ENCODE data around the gene VAMP2.

The VAMP2 gene

DNA sequence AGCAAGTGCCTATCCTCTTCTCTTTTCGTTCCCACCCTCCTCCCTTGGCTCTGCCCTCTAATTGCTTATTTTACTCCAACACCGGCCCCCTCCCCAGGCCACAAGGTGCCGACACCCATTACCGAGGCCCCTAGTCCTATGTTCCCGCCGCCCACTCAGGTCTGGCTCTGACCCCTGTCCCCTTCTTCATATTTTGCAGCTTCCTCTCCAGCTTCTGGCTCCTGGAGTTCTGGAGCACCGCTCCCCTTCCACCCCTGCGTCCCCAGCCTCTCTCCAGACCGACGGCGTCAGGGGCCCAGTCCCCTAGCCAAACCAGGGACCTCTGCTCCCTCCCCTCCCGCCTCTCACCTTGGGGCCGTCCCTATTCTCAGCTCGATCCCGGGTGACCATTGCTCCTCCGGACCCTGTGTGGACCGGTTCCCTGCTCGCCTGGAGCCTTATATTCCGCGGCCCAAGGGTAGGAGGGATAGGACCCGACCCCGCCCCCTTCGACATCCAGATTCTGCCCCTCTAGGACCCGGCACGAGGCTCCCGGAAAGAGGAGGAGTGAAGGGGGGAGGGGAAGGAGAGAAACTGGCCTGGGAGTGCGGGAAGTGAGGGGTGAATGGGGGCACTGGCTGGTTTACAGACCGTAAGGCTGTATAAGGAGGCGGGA lies 38.9 kb downstream of the VAMP2 start, which contains the start of gene HES7:
Gene HES7, minus strand, starts transcription at position 412 of the 655 bp plus-strand sequence. Its CDS starts 22 bp downstream, at position 390.
- H3K27ac Mint-ChIP-seq, result peak within 1 kb of the TSS; percentile 76
- H3K4me1 Mint-ChIP-seq, result peaks cover 74% of the 10 kb centered on the region
- no peaks in the 10 kb centered on the region for H3K9me3 Mint-ChIP-seq
- peaks cover 5% of the 10 kb centered on the region for H3K36me3 Mint-ChIP-seq
- DNase-seq, result peak; percentile 36
- H3K4me3 Mint-ChIP-seq, result peak within 1 kb of the TSS; percentile 93
- CTCF ChIA-PET, result interaction anchor here (0.8 to 2.1 kb wide), 8 partner anchors 11 to 438 kb away, joined by 3 to 11 read pairs (median 4); no protein-coding TSS in a partner anchor
- H3K27me3 Mint-ChIP-seq, result peaks cover 83% of the 10 kb centered on the region

- no peak overlapping the region for H3K27ac Mint-ChIP-seq
- H3K4me3 Mint-ChIP-seq, result peak overlapping the region; percentile 78
- peak; percentile 60 for DNase-seq
- CTCF ChIA-PET, result interaction anchor here (1.0 to 2.1 kb wide), 7 partner anchors 10 to 178 kb away, joined by 3 to 11 read pairs (median 5); no protein-coding TSS in a partner anchor
- H3K9me3 Mint-ChIP-seq, result no peaks in the 10 kb centered on the region
- peaks cover 6% of the 10 kb centered on the region for H3K36me3 Mint-ChIP-seq
- peaks cover 83% of the 10 kb centered on the region for H3K27me3 Mint-ChIP-seq
- H3K4me1 Mint-ChIP-seq, result peaks cover 80% of the 10 kb centered on the region
These were observed 39.6 kb downstream of the VAMP2 start for GRCh38 chr17:8122924-8123694.

GRCh38 chr17:8122422-8122923 lies 40.3 kb downstream of the VAMP2 start:
- peak; percentile 29 for DNase-seq
- no peaks in the 10 kb centered on the region for H3K9me3 Mint-ChIP-seq
- H3K4me3 Mint-ChIP-seq, result peak overlapping the region; percentile 78
- CTCF ChIA-PET, result interaction anchor here (0.5 to 2.1 kb wide), 6 partner anchors 16 to 178 kb away, joined by 3 to 11 read pairs (median 4); no protein-coding TSS in a partner anchor
- peaks cover 86% of the 10 kb centered on the region for H3K4me1 Mint-ChIP-seq
- peaks cover 84% of the 10 kb centered on the region for H3K27me3 Mint-ChIP-seq
- no peak overlapping the region for H3K27ac Mint-ChIP-seq
- peaks cover 6% of the 10 kb centered on the region for H3K36me3 Mint-ChIP-seq

DNA sequence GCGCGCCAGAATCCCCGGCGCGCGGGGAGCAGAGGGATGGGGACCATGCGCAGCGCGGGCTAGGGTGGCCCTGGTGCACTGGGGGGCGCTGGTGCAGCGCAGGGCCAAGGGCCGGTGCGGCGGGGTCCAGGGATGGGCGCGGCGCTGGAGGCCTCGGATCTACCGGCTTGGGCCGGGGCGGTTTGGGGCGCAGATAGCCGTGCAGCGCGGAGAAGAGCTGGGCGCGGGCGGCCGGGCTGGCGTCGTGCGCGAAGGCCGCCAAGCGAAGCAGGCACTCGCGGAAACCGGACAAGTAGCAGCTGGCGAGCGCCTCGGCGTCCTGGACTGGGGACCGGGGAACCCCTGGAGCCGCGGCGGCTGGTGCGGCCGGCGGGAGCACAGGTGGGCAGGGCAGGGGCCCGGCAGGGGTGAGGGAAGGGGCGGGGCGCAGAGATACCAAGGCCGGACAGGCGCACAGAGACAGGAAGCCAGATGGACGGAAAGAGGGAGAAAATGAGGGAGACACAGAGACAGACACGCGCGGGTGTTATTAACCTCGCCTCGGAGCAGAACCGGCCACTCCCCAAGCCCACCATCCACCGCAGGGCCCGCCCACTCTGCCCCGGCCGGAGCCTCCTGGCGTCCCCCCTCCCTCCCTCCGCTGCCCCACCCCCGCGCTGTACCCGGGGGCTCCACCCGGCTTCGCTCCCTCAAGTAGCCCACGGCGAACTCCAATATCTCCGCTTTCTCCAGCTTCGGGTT lies 40.9 kb downstream of the VAMP2 start:
- CTCF ChIA-PET, result interaction anchor here (0.5 to 2.1 kb wide), 5 partner anchors 17 to 66 kb away, joined by 3 to 11 read pairs (median 5); no protein-coding TSS in a partner anchor
- peak; percentile 57 for DNase-seq
- H3K4me3 Mint-ChIP-seq, result peak overlapping the region; percentile 78
- H3K27me3 Mint-ChIP-seq, result peaks cover 85% of the 10 kb centered on the region
- no peak overlapping the region for H3K27ac Mint-ChIP-seq
- H3K4me1 Mint-ChIP-seq, result peaks cover 83% of the 10 kb centered on the region
- peaks cover 6% of the 10 kb centered on the region for H3K36me3 Mint-ChIP-seq
- H3K9me3 Mint-ChIP-seq, result no peaks in the 10 kb centered on the region

DNA sequence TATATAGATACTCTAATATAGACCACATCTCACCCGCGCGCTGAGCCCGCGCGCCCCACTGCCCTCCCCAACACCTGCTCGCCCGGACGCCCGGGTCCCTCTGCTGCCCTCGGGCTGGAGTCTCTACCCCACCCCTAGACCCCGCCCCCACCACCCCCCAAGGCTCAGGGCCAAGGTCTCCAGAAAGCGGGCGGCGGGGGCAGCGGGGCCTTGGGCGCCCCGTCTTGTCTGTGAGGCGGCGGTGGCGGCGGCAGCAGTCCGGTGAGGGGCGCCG lies 41.4 kb downstream of the VAMP2 start:
- peaks cover 6% of the 10 kb centered on the region for H3K36me3 Mint-ChIP-seq
- CTCF ChIA-PET, result no interaction called here
- peak overlapping the region; percentile 78 for H3K4me3 Mint-ChIP-seq
- H3K27ac Mint-ChIP-seq, result no peak overlapping the region
- no peak for DNase-seq
- peaks cover 90% of the 10 kb centered on the region for H3K27me3 Mint-ChIP-seq
- H3K9me3 Mint-ChIP-seq, result no peaks in the 10 kb centered on the region
- peaks cover 81% of the 10 kb centered on the region for H3K4me1 Mint-ChIP-seq

DNA sequence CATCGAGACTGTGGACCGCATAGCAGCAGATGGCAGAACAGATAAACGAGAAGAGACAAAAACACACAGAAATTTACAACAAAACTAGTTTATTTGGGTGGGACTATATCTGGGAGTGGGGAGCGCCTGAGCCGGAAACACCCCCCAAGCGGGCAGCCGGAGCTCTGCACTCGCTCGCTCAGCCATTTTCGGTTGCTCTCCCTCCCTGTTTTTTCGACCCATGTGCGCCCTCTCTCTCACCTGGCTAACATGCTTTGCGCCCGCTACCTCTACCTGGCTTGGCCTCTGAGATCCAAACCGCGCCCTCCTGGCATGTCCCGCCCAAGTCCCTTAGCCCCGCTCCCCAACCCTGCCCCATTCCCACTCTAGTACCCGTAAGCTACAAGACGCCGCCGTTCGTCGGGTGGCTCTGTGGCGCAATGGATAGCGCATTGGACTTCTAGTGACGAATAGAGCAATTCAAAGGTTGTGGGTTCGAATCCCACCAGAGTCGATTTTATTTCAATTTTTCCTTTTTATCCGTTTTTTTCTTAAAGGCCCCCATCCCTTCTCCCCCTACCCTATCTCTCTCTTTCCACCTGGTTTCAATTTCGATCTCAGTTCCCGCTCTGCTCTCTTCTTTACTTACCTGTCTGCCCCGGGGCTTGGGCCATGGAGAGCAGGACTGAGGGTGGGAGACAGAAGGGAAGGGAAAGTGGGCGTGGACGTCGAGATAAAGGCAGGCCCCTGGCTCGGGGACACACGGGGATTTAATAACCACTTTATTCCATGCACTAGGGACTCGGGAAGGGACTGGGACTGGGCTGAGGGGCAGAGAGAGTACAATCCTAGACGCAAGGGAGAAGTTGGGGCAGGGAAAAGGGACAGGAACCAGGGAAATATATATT lies 42.0 kb downstream of the VAMP2 start:
- peaks cover 76% of the 10 kb centered on the region for H3K4me1 Mint-ChIP-seq
- peaks cover 91% of the 10 kb centered on the region for H3K27me3 Mint-ChIP-seq

DNA sequence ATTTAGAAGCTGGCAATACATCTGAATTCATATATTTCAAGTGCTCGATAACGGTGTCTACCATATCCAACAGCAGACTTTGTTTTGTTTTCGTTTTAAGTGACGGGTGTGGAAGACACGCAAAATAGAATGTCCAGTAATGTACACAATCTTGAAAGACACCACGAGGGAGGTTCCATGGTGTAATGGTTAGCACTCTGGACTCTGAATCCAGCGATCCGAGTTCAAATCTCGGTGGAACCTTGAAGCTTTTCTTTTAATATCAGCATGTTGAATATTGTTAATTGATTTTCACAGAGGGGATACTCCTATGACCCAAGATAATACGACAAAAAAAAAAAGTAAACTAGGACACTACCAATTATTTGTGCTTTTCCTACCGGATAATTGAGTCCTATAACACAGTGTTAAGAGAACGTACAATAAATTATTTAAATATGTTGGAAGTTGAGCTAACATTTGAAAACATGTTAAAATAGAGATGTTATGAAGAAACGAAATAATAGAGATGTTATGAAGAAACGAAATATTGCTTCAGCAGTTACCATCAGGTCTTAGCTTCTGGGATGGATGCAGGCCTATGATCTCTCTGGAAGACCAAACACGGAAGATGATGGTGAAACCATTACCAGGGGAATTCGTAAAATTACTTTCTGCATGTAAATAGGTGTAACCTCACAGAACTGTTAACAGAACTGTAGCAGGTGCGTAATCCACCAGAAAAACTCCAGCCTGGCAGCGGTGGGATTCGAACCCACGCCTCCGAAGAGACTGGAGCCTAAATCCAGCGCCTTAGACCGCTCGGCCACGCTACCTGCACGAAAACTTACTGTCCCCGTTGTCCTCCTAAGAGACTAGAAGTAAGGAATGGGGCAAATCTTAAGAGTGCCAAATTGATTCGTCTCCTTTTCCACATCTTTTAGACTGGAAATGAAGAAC lies 42.9 kb downstream of the VAMP2 start:
- H3K36me3 Mint-ChIP-seq, result peaks cover 4% of the 10 kb centered on the region
- peak; percentile 87 for DNase-seq
- H3K9me3 Mint-ChIP-seq, result no peaks in the 10 kb centered on the region
- peak overlapping the region; percentile 78 for H3K4me3 Mint-ChIP-seq
- peaks cover 68% of the 10 kb centered on the region for H3K4me1 Mint-ChIP-seq
- H3K27ac Mint-ChIP-seq, result peak overlapping the region; percentile 94
- peaks cover 91% of the 10 kb centered on the region for H3K27me3 Mint-ChIP-seq
- CTCF ChIA-PET, result interaction anchor here (0.7 to 3.3 kb wide), 36 partner anchors 7 to 257 kb away, joined by 3 to 38 read pairs (median 4); partner anchors contain the start of genes CTC1 and KRABD2

More for the DNA sequence above, 42.0 kb downstream of the VAMP2 start:
- peak; percentile 75 for DNase-seq
- Mint-ChIP-seq H3K4me3 (peak overlapping the region; percentile 78), H3K36me3 (peaks cover 6% of the 10 kb centered on the region), H3K27ac (peak overlapping the region; percentile 94), H3K9me3 (no peaks in the 10 kb centered on the region)
- CTCF ChIA-PET, result interaction anchor here (0.8 to 2.6 kb wide), 12 partner anchors 17 to 127 kb away, joined by 3 to 20 read pairs (median 6); partner anchors contain the start of gene CTC1

DNA sequence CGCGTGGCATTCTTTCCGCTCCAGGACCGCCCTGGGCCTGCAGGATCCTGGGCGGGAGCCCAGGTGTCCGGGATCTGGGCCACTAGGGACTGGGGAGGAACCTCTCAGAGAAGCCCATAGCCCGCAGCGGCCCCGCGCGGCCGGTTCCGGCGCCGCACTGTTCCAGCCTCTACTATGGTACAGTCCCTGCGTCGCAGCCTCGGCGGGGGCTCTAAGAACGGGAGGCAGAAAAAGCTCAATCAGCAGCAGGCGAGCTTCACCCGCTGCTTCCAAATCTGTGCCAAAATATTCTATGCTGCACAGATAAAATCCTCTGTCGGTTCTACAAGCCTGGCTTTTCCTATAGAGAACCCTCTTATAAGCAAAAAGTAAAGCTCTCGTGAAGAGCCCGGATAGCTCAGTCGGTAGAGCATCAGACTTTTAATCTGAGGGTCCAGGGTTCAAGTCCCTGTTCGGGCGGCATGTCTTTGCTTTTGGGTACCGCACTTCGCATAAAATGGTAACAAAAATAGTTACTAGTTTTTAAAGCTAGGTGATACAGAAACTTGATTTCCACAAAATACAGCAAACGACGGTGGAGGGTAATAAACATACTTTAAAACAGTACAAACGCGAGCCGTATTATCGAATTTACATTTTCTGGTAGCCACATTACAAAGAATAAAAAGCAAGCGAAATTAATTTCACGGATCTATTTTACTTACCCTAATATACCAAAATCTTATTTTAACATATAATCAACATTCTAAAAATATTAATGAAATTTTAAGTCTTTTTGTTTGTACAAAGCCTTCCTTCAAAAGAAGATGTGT lies 43.8 kb downstream of the VAMP2 start:
- peaks cover 91% of the 10 kb centered on the region for H3K27me3 Mint-ChIP-seq
- peak overlapping the region; percentile 94 for H3K27ac Mint-ChIP-seq
- H3K36me3 Mint-ChIP-seq, result peaks cover 4% of the 10 kb centered on the region
- CTCF ChIA-PET, result interaction anchor here (0.7 to 3.3 kb wide), 33 partner anchors 8 to 258 kb away, joined by 3 to 38 read pairs (median 4); partner anchors contain the start of genes CTC1 and KRABD2
- H3K4me1 Mint-ChIP-seq, result peaks cover 59% of the 10 kb centered on the region
- no peaks in the 10 kb centered on the region for H3K9me3 Mint-ChIP-seq
- peak overlapping the region; percentile 86 for H3K4me3 Mint-ChIP-seq
- DNase-seq, result peak; percentile 89

- Mint-ChIP-seq H3K4me1 (peaks cover 51% of the 10 kb centered on the region), H3K36me3 (peaks cover 4% of the 10 kb centered on the region), H3K27me3 (peaks cover 91% of the 10 kb centered on the region), H3K4me3 (peak within 1 kb of the TSS; percentile 86), H3K9me3 (no peaks in the 10 kb centered on the region), H3K27ac (peak within 1 kb of the TSS; percentile 94)
- no peak for DNase-seq
- CTCF ChIA-PET, result interaction anchor here (1.0 to 3.3 kb wide), 13 partner anchors 8 to 128 kb away, joined by 3 to 38 read pairs (median 9); no protein-coding TSS in a partner anchor
These were observed 44.6 kb downstream of the VAMP2 start, which contains the start of gene ALOXE3 for GRCh38 chr17:8117980-8118768. ALOXE3 (minus strand) TSS chr17:8118514; CDS start chr17:8117990, 524 bp downstream.

- Mint-ChIP-seq H3K27ac (no peak overlapping the region), H3K4me1 (peaks cover 46% of the 10 kb centered on the region), H3K9me3 (no peaks in the 10 kb centered on the region), H3K36me3 (peaks cover 4% of the 10 kb centered on the region), H3K27me3 (peaks cover 89% of the 10 kb centered on the region), H3K4me3 (peak overlapping the region; percentile 86)
- DNase-seq, result no peak
- CTCF ChIA-PET, result interaction anchor here (0.7 to 3.3 kb wide), 5 partner anchors 10 to 184 kb away, joined by 3 to 38 read pairs (median 7); no protein-coding TSS in a partner anchor
These were observed 45.3 kb downstream of the VAMP2 start for GRCh38 chr17:8117367-8117979.

All from activated naive CD4-positive, alpha-beta T cell treated with anti-CD3 and anti-CD28 coated beads, Interleukin-2, amount 10 ng/mL, durations not matched to agents 7 days and 5 days (primary cell).